ENCODE results near the gene FANCE.

DNA sequence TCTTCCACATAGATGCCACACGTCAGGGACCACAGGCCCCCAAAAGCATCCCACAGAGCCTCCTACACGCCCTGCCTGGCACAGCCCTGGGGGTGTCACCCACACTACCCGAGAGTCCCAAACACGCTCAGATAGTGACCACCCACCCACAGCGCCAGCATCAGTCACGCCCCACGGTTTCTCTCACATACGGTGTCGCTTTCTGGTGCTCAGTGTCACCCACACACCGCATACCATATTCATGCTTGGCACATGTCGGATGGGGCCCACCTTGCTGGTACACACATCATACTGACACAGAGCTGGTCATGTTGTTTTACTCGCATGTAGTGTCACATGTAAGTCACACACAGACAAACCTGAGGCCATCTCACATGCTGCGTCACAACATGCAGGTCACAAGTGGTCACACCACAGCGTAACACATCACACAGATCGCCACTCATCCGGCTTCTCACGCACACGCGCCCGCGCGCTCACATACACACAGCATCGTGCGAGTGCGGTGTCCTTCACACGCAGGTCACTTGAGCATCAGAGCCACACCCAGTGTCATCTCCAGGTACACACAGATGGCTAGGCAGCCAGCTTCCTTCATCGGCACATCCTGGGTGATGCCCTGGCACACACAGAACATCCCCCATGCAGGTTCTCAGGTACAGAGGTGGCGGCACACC lies 41.3 kb downstream of the FANCE start:
- no peak for TF ChIP-seq CTCF (IDR thresholded peaks at IDR 0.05)
- TF ChIP-seq EZH2 (IDR thresholded peaks at IDR 0.05; ENCODE audit: borderline replicate concordance, insufficient read depth, low read depth, low read length, poor library complexity, severe bottlenecking): no peak

All from B cell (primary cell).